IMR-90 (cell line): ENCODE results near the gene MAP3K9. TPM values are rescaled to one million over a fixed set of nuclear protein-coding genes. Genes with fewer than 3 reads are reported as not detected.

Experiments used
- ATAC-seq: fragments of 200-7000 bp; cut with Tn5 transposase; 2 replicates; pipeline ENCODE4 v1.9.1; 2020; ENCODE audit warnings: low read depth, mild to moderate bottlenecking, moderate library complexity
- BruUV-seq: library from RNA; stranded (reverse); fragments of 400-500 nt; replicated peaks from 2 replicates; lab custom pipeline; 2021; lab: Mats Ljungman, UMichigan
- CTCF ChIA-PET: fragments of 300-600 bp; formaldehyde crosslinking; extraction: SDS; loops from one replicate; lab custom pipeline; 2021; ENCODE audit warnings: antibody characterized with exemption; lab: Yijun Ruan, JAX
- POLR2A ChIA-PET: fragments of 300-600 bp; sonication (Branson Sonifier 250); formaldehyde crosslinking; loops from one replicate; lab custom pipeline; 2022; ENCODE audit warnings: antibody characterized with exemption; ENCODE audit not compliant: unreplicated experiment; lab: Charles Lee
- DNase-seq: peaks from one replicate; pipeline ENCODE4 v3.0.0; 2013
- H2AFZ ChIP-seq: replicated peaks from 2 replicates; pipeline ENCODE3; 2013; ENCODE audit warnings: low read length, mild to moderate bottlenecking; ENCODE audit not compliant: poor library complexity
- H2AK5ac ChIP-seq: 2 replicates; pipeline ENCODE4 v1.6.1; 2013; ENCODE audit warnings: low read depth, low read length, inconsistent platforms
- H2AK9ac ChIP-seq: replicated peaks from 2 replicates; pipeline ENCODE3; 2013; ENCODE audit warnings: mild to moderate bottlenecking, low read depth, low read length, moderate library complexity; ENCODE audit not compliant: poor library complexity
- H2BK120ac ChIP-seq: 2 replicates; pipeline ENCODE4 v1.6.1; 2013; ENCODE audit warnings: low read depth, low read length, inconsistent platforms
- H2BK15ac ChIP-seq: 3 replicates; pipeline ENCODE4 v1.6.1; 2013; ENCODE audit warnings: low read depth, low read length, inconsistent platforms
- H2BK20ac ChIP-seq: 2 replicates; pipeline ENCODE4 v1.6.1; 2013; ENCODE audit warnings: low read depth, mild to moderate bottlenecking, inconsistent platforms, low read length, moderate library complexity
- H2BK5ac ChIP-seq: 2 replicates; pipeline ENCODE4 v1.6.1; 2013; ENCODE audit warnings: mild to moderate bottlenecking, low read depth, low read length, inconsistent platforms; ENCODE audit not compliant: poor library complexity, severe bottlenecking
- H3K14ac ChIP-seq: replicated peaks from 2 replicates; pipeline ENCODE4 v1.6.1; 2013; ENCODE audit warnings: low read depth, low read length, inconsistent platforms
- H3K18ac ChIP-seq: 2 replicates; pipeline ENCODE4 v1.6.1; 2013; ENCODE audit warnings: low read depth, low read length, control low read depth
- H3K23ac ChIP-seq: 2 replicates; pipeline ENCODE4 v1.6.1; 2013; ENCODE audit warnings: low read depth, low read length, inconsistent platforms
- H3K27ac ChIP-seq: 2 replicates; pipeline ENCODE4 v1.5.1; 2013; ENCODE audit warnings: mild to moderate bottlenecking, control low read depth, low read length; ENCODE audit not compliant: insufficient read depth
- H3K27me3 ChIP-seq: 2 replicates; pipeline ENCODE4 v1.6.1; 2013; ENCODE audit warnings: low read length; ENCODE audit not compliant: control insufficient read depth, insufficient read depth
- H3K36me3 ChIP-seq: 2 replicates; pipeline ENCODE4 v1.6.1; 2013; ENCODE audit warnings: low read length, mixed read lengths; ENCODE audit not compliant: control insufficient read depth, insufficient read depth
- H3K4ac ChIP-seq: 2 replicates; pipeline ENCODE4 v1.6.1; 2013; ENCODE audit warnings: low read depth, low read length, inconsistent platforms
- H3K4me1 ChIP-seq: 2 replicates; pipeline ENCODE4 v1.6.1; 2013; ENCODE audit warnings: low read length, mixed read lengths; ENCODE audit not compliant: control insufficient read depth, insufficient read depth
- H3K4me2 ChIP-seq: 2 replicates; pipeline ENCODE4 v1.6.1; 2013; ENCODE audit warnings: low read depth, mild to moderate bottlenecking, control low read depth, low read length, moderate library complexity
- H3K4me3 ChIP-seq: 2 replicates; pipeline ENCODE4 v1.5.1; 2013; ENCODE audit warnings: low read depth, mild to moderate bottlenecking, control low read depth, low read length, moderate library complexity; ENCODE audit not compliant: insufficient read depth
- H3K56ac ChIP-seq: 2 replicates; pipeline ENCODE4 v1.6.1; 2013; ENCODE audit warnings: low read length, inconsistent platforms; ENCODE audit not compliant: insufficient read depth; ENCODE audit errors: extremely low read depth
- H3K79me1 ChIP-seq, 2 experiments: 2 replicates each; pipeline ENCODE4 v1.6.1; 2013; ENCODE audit warnings: low read length in 2 of 2, inconsistent platforms in 1 of 2, low read depth in 1 of 2
- H3K9ac ChIP-seq: 2 replicates; pipeline ENCODE4 v1.6.1; 2013; ENCODE audit warnings: low read depth, low read length, control low read depth
- H3K9me1 ChIP-seq: 2 replicates; pipeline ENCODE4 v1.6.1; 2013; ENCODE audit warnings: low read length, inconsistent platforms; ENCODE audit not compliant: insufficient read depth
- H3K9me3 ChIP-seq: 2 replicates; pipeline ENCODE4 v1.6.1; 2013; ENCODE audit warnings: low read length; ENCODE audit not compliant: control insufficient read depth, insufficient read depth
- H4K20me1 ChIP-seq: 2 replicates; pipeline ENCODE4 v1.6.1; 2013; ENCODE audit warnings: low read length, inconsistent platforms; ENCODE audit not compliant: insufficient read depth
- H4K5ac ChIP-seq: 2 replicates; pipeline ENCODE4 v1.6.1; 2013; ENCODE audit warnings: mild to moderate bottlenecking, low read depth, low read length, control low read depth
- H4K8ac ChIP-seq, 2 experiments: 2 replicates each; pipeline ENCODE4 v1.6.1; 2013; ENCODE audit warnings: low read depth in 2 of 2, low read length in 2 of 2, control low read depth in 1 of 2, inconsistent platforms in 1 of 2
- H4K91ac ChIP-seq: 2 replicates; pipeline ENCODE4 v1.6.1; 2013; ENCODE audit warnings: low read depth, low read length, inconsistent platforms; ENCODE audit not compliant: insufficient read depth
- BHLHE40 ChIP-seq: fragments of 150-350 bp; IDR thresholded peaks from 2 replicates; pipeline ENCODE4 v1.6.1; 2016; ENCODE audit warnings: mild to moderate bottlenecking, low read depth, low read length
- CEBPB ChIP-seq: IDR thresholded peaks from 2 replicates; pipeline ENCODE4 v1.6.1; 2012; ENCODE audit warnings: low read depth, low read length, improper control_type of control experiment
- CHD1 ChIP-seq: IDR thresholded peaks from 2 replicates; pipeline ENCODE4 v1.6.1; 2012; ENCODE audit warnings: low read depth, low read length, improper control_type of control experiment
- CTCF ChIP-seq: conservative IDR thresholded peaks from 2 replicates; pipeline ENCODE4 v1.5.1; 2012; ENCODE audit warnings: mild to moderate bottlenecking, low read depth, low read length, improper control_type of control experiment
- FOS ChIP-seq: fragments of 150-350 bp; IDR thresholded peaks from 2 replicates; pipeline ENCODE4 v1.6.1; 2016; ENCODE audit warnings: low read depth, low read length
- MAFK ChIP-seq: IDR thresholded peaks from 2 replicates; pipeline ENCODE4 v1.6.1; 2012; ENCODE audit warnings: low read depth, low read length, improper control_type of control experiment
- MAZ ChIP-seq: IDR thresholded peaks from 2 replicates; pipeline ENCODE4 v1.6.1; 2012; ENCODE audit warnings: low read depth, mild to moderate bottlenecking, low read length, improper control_type of control experiment, moderate library complexity, borderline replicate concordance
- MXI1 ChIP-seq: IDR thresholded peaks from 2 replicates; pipeline ENCODE4 v1.6.1; 2012; ENCODE audit warnings: low read depth, mild to moderate bottlenecking, low read length, moderate library complexity, borderline replicate concordance
- NFE2L2 ChIP-seq: fragments of 150-350 bp; IDR thresholded peaks from 2 replicates; pipeline ENCODE4 v1.6.1; 2016; ENCODE audit warnings: low read depth, mild to moderate bottlenecking, low read length
- POLR2A ChIP-seq: IDR thresholded peaks from 2 replicates; pipeline ENCODE4 v1.6.1; 2012; ENCODE audit warnings: mild to moderate bottlenecking, low read depth, low read length
- RAD21 ChIP-seq: IDR thresholded peaks from 2 replicates; pipeline ENCODE4 v1.6.1; 2012; ENCODE audit warnings: low read length, improper control_type of control experiment
- RCOR1 ChIP-seq: IDR thresholded peaks from 2 replicates; pipeline ENCODE4 v1.6.1; 2012; ENCODE audit warnings: mild to moderate bottlenecking, low read length, improper control_type of control experiment; ENCODE audit not compliant: insufficient replicate concordance
- RFX5 ChIP-seq: IDR thresholded peaks from 2 replicates; pipeline ENCODE4 v1.8.0; 2012; ENCODE audit warnings: low read depth, mild to moderate bottlenecking, low read length, moderate library complexity
- SMC3 ChIP-seq: fragments of 150-350 bp; IDR thresholded peaks from 2 replicates; pipeline ENCODE4 v1.6.1; 2016; ENCODE audit warnings: low read depth, mild to moderate bottlenecking, antibody characterized with exemption, low read length, moderate library complexity
- USF2 ChIP-seq: fragments of 150-350 bp; IDR thresholded peaks from 2 replicates; pipeline ENCODE4 v1.6.1; 2017; ENCODE audit warnings: mild to moderate bottlenecking, antibody characterized with exemption, low read length, low read depth
- WGBS, 2 experiments: methylation state at CpG; one replicate each; pipeline versions ENCODE4 v1.1.5 to v1.1.7; 2013; ENCODE audit warnings: missing lambda C conversion rate in 2 of 2; ENCODE audit not compliant: insufficient read length in 1 of 2; ENCODE audit errors: extremely low coverage in 2 of 2; 5-methylcytosine and 5-hydroxymethylcytosine counted together
- dilution Hi-C: fragments of 300-500 bp; cut with HindIII; formaldehyde crosslinking; loops from one replicate; pipeline ENCODE4 v1.14.3; 2018; ENCODE audit warnings: low sequenced_read_pairs; ENCODE audit not compliant: unreplicated experiment
- in situ Hi-C: fragments of 300-500 bp; cut with MboI; formaldehyde crosslinking; loops from 3 replicates; pipeline ENCODE4 v1.14.3; 2019; ENCODE audit warnings: low sequenced_read_pairs, inconsistent platforms, mixed read lengths
- intact Hi-C: fragments of 100-400 bp; cut with micrococcal nuclease; formaldehyde crosslinking; loops from 2 replicates; pipeline ENCODE4 v1.10.0; 2022
- polyA plus RNA-seq, 3 experiments: library from polyadenylated mRNA; depleted of rRNA; stranded (reverse); fragments of >200 nt; gene quantifications; 2 replicates each; pipeline ENCODE4 v1.2.3, GENCODE V29; 2012; ENCODE audit warnings: low replicate concordance in 1 of 3
- total RNA-seq: library from RNA; depleted of rRNA; stranded (reverse); fragments of >200 nt; gene quantifications from 2 replicates; pipeline ENCODE4 v1.2.3, GENCODE V29; 2012
- TF ChIP-seq, protein P1 (sequence below): fragments of 150-350 bp; IDR thresholded peaks from 2 replicates; pipeline ENCODE4 v1.6.1; 2016; ENCODE audit warnings: low read depth, mild to moderate bottlenecking, low read length, moderate library complexity, borderline replicate concordance

Gene MAP3K9
- total and polyA plus RNA-seq, 2 of the 4 experiments (the other 2 are of a cell fraction) = 0.17 to 0.18 TPM

DNA sequence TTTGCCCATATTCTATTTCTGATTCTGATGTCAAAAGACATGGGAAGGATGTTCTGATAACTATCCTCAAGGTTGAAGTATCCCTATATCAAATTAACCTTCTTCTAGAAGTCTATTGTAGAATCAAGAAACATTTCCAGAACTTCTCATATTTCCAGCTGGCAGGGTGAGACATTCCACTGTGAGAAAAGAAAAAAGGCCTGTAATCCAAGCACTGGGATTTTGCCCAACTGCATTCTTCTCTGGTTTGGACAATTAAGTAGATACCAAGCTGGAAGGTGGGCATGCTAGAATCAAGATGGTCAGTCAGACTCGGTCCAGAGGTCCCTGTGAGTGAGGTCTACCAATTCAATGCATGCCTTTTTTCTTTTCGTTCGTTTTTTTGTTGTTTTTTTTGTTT lies 60.9 kb downstream of the MAP3K9 start:
- intact Hi-C loops (no loop called here), in situ Hi-C loops (no loop called here), dilution Hi-C loops (no loop called here)
- Histone ChIP-seq H3K18ac (no peak overlapping the region), H3K36me3 (no peaks in the 10 kb centered on the region), H3K23ac (no peak overlapping the region), H3K9me3 (no peaks in the 10 kb centered on the region), H2BK20ac (no peak overlapping the region), H4K20me1 (no peaks in the 10 kb centered on the region), H2AK9ac (no peak overlapping the region), H3K27ac (no peak overlapping the region), H3K14ac (no peak overlapping the region), H3K4me3 (no peak overlapping the region), H3K79me1 (no peaks in the 10 kb centered on the region), H4K5ac (no peak overlapping the region), H4K91ac (no peak overlapping the region), H3K9ac (no peak overlapping the region), H2AFZ (no peak overlapping the region), H3K4me1 (no peaks in the 10 kb centered on the region), H3K4me2 (no peak overlapping the region), H3K27me3 (no peaks in the 10 kb centered on the region; the same call in 1 of the 2 replicates), H2BK120ac (no peak overlapping the region), H3K9me1 (no peaks in the 10 kb centered on the region), H2BK5ac (no peak overlapping the region), H3K4ac (no peak overlapping the region), H2BK15ac (no peak overlapping the region), H2AK5ac (no peak overlapping the region), H3K56ac (no peak overlapping the region), H4K8ac (no peak overlapping the region)
- ChIA-PET POLR2A (no interaction called here), CTCF (no interaction called here)
- BruUV-seq = no TSS peak
- WGBS, 2 experiments = 47% methylated on average over 3 of the region's 3 CpGs; no CpG with 5 or more reads in 1 of the 2 experiments
- DNase-seq = no peak
- TF ChIP-seq POLR2A (no peak), CEBPB (no peak), MAFK (no peak), RFX5 (no peak), NFE2L2 (no peak), FOS (no peak), RAD21 (no peak), USF2 (no peak), SMC3 (no peak), CHD1 (no peak), RCOR1 (no peak), BHLHE40 (no peak), MAZ (no peak), CTCF (no peak), MXI1 (no peak)
- TF ChIP-seq, protein P1, sequence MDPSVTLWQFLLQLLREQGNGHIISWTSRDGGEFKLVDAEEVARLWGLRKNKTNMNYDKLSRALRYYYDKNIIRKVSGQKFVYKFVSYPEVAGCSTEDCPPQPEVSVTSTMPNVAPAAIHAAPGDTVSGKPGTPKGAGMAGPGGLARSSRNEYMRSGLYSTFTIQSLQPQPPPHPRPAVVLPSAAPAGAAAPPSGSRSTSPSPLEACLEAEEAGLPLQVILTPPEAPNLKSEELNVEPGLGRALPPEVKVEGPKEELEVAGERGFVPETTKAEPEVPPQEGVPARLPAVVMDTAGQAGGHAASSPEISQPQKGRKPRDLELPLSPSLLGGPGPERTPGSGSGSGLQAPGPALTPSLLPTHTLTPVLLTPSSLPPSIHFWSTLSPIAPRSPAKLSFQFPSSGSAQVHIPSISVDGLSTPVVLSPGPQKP = no peak
- ATAC-seq = no peak
